GM13976 (cell line): ENCODE data around the gene ITGA8.
"Not testable (repeated sequence)": the region's sequence is repeated elsewhere in the genome, so short reads cannot be mapped to it uniquely, and the experiment has no call there.

ENCODE experiments used
- DNase-seq: peaks from one replicate; pipeline ENCODE4 v3.0.0; 2012; ENCODE audit warnings: low spot score
- in situ Hi-C: fragments of 300-500 bp; cut with MboI; formaldehyde crosslinking; loops from one replicate; pipeline ENCODE4 v1.12.0; 2022; ENCODE audit warnings: low sequenced_read_pairs, mixed read lengths, inconsistent platforms; ENCODE audit not compliant: unreplicated experiment
- TF ChIP-seq, protein P1 (sequence below): IDR thresholded peaks from 2 replicates; pipeline ENCODE4 v1.5.1; 2012; ENCODE audit warnings: borderline replicate concordance, mild to moderate bottlenecking; ENCODE audit not compliant: insufficient read depth; ENCODE audit errors: extremely low read depth, missing control alignments, control extremely low read depth

The ITGA8 gene

DNA sequence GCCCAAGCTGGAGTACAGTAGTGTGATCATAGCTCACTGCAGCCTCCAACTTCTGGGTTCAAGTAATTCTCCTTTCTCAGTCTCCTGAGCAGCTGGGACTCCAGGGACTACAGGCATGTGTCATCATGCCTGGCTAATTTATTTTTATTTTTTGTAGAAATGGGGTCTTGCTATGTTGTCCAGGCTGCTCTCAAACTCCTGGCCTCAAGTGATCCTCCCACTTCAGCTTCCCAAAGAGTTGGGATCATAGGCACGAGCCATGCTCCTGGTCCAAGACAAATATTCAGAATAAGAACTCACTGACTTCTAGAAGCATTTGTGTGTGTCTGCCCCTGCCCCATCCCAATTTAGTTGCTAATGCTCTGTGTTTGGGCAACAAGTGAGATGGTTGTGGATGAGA, 151.8 kb downstream of the ITGA8 start:
- in situ Hi-C loops, result no loop called here
- TF ChIP-seq, protein P1, sequence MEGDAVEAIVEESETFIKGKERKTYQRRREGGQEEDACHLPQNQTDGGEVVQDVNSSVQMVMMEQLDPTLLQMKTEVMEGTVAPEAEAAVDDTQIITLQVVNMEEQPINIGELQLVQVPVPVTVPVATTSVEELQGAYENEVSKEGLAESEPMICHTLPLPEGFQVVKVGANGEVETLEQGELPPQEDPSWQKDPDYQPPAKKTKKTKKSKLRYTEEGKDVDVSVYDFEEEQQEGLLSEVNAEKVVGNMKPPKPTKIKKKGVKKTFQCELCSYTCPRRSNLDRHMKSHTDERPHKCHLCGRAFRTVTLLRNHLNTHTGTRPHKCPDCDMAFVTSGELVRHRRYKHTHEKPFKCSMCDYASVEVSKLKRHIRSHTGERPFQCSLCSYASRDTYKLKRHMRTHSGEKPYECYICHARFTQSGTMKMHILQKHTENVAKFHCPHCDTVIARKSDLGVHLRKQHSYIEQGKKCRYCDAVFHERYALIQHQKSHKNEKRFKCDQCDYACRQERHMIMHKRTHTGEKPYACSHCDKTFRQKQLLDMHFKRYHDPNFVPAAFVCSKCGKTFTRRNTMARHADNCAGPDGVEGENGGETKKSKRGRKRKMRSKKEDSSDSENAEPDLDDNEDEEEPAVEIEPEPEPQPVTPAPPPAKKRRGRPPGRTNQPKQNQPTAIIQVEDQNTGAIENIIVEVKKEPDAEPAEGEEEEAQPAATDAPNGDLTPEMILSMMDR, result no peak
- DNase-seq, result no peak

DNA sequence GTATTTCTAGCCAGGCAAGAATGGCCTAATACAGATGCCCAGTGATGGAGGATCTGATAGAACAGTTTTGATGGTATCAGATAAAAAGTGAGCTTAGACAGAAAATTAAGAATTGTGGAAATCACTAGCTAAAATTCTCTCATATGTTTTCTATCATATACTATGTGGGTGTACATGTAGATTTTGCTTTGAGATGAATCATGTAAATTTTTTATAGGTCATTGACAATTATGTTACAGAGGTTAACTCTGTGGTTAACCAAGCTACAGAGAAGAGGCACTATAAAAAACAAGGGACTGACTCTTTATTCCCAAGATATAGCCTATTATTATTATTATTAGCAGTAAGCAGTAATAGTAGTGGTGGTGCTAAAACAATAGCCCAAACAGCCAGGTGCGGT, 156.5 kb downstream of the ITGA8 start:
- TF ChIP-seq, protein P1, result no peak
- in situ Hi-C loops, result no loop called here
- DNase-seq, result no peak

DNA sequence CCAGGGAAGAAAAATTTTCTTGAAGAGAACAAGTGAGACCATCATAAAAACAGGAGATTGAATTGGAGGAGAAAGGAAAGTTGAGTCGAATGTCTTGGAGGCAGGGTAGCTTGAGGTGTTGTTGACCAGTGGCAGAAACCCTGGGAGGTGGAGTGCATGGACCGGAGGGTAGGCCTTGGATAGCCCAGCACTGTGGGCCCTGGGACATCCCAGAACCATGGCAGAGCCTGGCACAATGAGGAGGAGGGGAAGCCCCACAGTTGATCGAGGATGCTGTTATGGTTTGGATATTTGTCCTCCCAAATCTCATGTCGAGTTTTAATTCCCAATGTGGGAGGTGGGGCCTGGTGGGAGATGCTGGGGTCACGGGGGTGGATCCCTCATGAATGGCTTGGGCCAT, 157.1 kb downstream of the ITGA8 start:
- TF ChIP-seq, protein P1, result no peak
- in situ Hi-C loops, result no loop called here
- DNase-seq, result no peak

DNA sequence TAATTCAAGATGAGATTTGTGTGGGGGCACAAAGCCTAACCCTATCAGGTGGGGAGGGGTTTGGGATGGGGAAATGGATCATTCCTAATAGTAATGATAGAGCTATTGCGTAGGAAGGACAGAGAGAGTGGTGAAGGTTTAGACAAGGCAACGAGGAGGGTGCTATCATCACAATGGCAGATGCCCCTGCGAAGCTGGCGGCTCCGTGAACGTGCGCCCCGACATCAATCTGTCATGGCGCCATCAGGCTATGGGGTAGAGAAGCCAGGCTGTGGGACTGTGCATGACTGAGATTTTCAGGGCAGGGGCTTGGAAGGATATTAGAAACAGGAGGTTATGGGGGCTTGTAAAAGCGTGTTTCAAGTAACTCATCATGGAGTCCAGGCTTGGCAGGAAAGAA, 157.6 kb downstream of the ITGA8 start:
- DNase-seq, result no peak
- in situ Hi-C loops, result no loop called here
- TF ChIP-seq, protein P1, result no peak

DNA sequence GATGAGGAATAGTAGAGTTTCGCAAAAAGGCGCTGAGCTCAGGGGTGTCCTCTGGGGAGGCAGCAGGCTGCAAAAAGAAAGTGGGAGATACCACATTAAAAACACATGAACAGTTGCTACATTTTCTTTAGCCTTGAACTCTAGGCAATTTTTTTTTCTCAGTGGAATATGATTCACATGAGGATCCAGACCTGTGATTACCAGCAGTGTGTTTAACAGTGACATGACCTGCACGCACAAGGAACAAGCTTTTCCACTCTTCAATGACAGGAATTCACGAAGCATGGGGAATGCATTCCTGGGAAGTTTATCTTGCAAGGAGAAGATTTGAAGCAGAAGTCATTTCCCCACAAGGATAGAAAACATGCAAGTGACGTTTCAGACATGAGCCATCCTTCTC, 161.6 kb downstream of the ITGA8 start:
- TF ChIP-seq, protein P1, result no peak
- no peak for DNase-seq
- in situ Hi-C loops, result no loop called here

DNA sequence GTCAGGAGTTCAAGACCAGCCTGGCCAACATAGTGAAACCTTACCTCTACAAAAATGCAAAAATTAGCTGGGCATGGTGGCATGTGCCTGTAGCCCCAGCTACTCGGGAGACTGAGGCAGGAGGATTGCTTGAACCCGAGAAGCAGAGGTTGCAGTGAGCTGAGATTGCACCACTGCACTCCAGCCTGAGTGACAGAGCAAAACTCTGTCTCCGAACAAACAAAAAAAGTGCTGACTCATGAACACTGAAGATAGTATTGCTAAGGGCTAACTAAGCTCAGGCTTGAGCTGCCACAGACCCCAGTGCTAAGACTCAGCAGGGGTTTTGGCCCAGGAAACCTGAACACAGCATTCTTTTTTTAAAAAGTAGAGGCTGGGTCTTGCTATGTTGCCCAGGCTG, 162.6 kb downstream of the ITGA8 start:
- in situ Hi-C loops, DNase-seq: not testable (repeated sequence)

DNA sequence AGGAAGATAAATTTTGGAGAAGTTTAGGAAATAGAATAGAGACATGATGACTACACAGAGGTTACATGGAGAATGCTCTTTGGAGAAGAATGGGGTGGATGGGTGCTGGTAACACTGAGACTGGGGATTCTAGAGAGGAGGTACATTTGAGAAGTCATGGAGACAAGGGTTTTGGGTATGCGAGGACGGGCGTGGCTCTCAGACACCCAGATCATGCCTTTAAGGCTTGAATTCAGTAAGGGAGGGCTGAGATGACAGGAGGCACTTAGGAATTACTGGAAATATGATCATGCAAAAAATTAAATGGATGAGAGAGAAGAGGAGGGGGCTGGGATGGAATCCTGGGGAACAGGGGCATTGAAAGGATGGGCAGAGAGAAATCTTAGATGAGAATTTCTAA, 168.8 kb downstream of the ITGA8 start:
- in situ Hi-C loops, result no loop called here
- DNase-seq, result no peak
- TF ChIP-seq, protein P1, result no peak
